CD14-positive monocyte (primary cell): ENCODE results near the gene MROH2B. TPM values are rescaled to one million over a fixed set of nuclear protein-coding genes. Genes with fewer than 3 reads are reported as not detected.

ENCODE experiments used
- DNase-seq, 3 donors: peaks; one replicate each; pipeline ENCODE4 v3.0.0-alpha.2; 2011 to 2022
- H2AFZ ChIP-seq: 2 replicates; pipeline ENCODE4 v1.6.0; 2012; ENCODE audit warnings: mild to moderate bottlenecking, low read depth, low read length, inconsistent platforms; ENCODE audit not compliant: insufficient read depth, poor library complexity, severe bottlenecking
- H3K27ac ChIP-seq, 2 donors: 1 replicate in 1 of 2; 2 replicates in 1 of 2; pipeline ENCODE4 v1.5.1; 2012 to 2013; ENCODE audit warnings: low read length in 2 of 2, control low read depth in 1 of 2, inconsistent platforms in 1 of 2, low read depth in 1 of 2, mild to moderate bottlenecking in 1 of 2
- H3K27me3 ChIP-seq, 2 donors: one replicate each; pipeline versions ENCODE4 v1.6.0 to v1.6.1; 2011 to 2013; ENCODE audit warnings: low read length in 2 of 2; ENCODE audit not compliant: control insufficient read depth in 2 of 2, insufficient read depth in 2 of 2
- H3K36me3 ChIP-seq, 2 donors: replicated peaks in 1 of 2; 1 replicate in 1 of 2; 2 replicates in 1 of 2; pipeline versions ENCODE4 v1.5.1 to v1.6.1; 2012 to 2013; ENCODE audit warnings: low read length in 2 of 2, control low read depth in 1 of 2, inconsistent platforms in 1 of 2, mild to moderate bottlenecking in 1 of 2; ENCODE audit not compliant: insufficient read depth in 2 of 2, control insufficient read depth in 1 of 2
- H3K4me1 ChIP-seq, 2 donors: 1 replicate in 1 of 2; 2 replicates in 1 of 2; pipeline versions ENCODE4 v1.5.1 to v1.6.1; 2012 to 2013; ENCODE audit warnings: low read length in 2 of 2, control low read depth in 1 of 2, inconsistent platforms in 1 of 2, mild to moderate bottlenecking in 1 of 2, moderate library complexity in 1 of 2; ENCODE audit not compliant: insufficient read depth in 2 of 2, control insufficient read depth in 1 of 2
- H3K4me2 ChIP-seq: replicated peaks from 2 replicates; pipeline ENCODE3; 2012; ENCODE audit warnings: low read length, moderate library complexity, mild to moderate bottlenecking; ENCODE audit not compliant: poor library complexity, severe bottlenecking; ENCODE audit errors: extremely low read depth
- H3K4me3 ChIP-seq, 3 experiments: fragments of 200-600 bp in 1 of 3; sonication (generic) in 1 of 3; replicated peaks in 1 of 3; 1 replicate in 2 of 3; 2 replicates in 1 of 3; pipeline ENCODE4 v1.5.1; 2011 to 2013; ENCODE audit warnings: low read length in 3 of 3, mild to moderate bottlenecking in 3 of 3, control low read depth in 2 of 3, low read depth in 2 of 3, inconsistent platforms in 1 of 3, moderate library complexity in 1 of 3
- H3K79me2 ChIP-seq: 2 replicates; pipeline ENCODE4 v1.6.0; 2012; ENCODE audit warnings: mild to moderate bottlenecking, control low read depth, inconsistent platforms, low read length, moderate library complexity; ENCODE audit not compliant: insufficient read depth
- H3K9ac ChIP-seq: 2 replicates; pipeline ENCODE4 v1.6.0; 2017; ENCODE audit warnings: low read length, mild to moderate bottlenecking; ENCODE audit not compliant: insufficient read depth, poor library complexity, severe bottlenecking
- H3K9me3 ChIP-seq, 2 donors: replicated peaks in 1 of 2; 1 replicate in 1 of 2; 2 replicates in 1 of 2; pipeline versions ENCODE4 v1.5.1 to v1.6.1; 2012 to 2013; ENCODE audit warnings: low read length in 2 of 2, control low read depth in 1 of 2; ENCODE audit not compliant: control insufficient read depth in 1 of 2, insufficient read depth in 1 of 2
- H4K20me1 ChIP-seq: 2 replicates; pipeline ENCODE4 v1.6.0; 2012; ENCODE audit warnings: mild to moderate bottlenecking, low read length, control low read depth, moderate library complexity; ENCODE audit not compliant: insufficient read depth
- H3K27ac Mint-ChIP-seq, 7 donors: one replicate each; pipeline ENCODE4 v1.8.0; 2020; ENCODE audit warnings: mild to moderate bottlenecking in 7 of 7, mixed read lengths in 7 of 7, moderate library complexity in 6 of 7, inconsistent platforms in 2 of 7
- H3K27me3 Mint-ChIP-seq, 3 donors: one replicate each; pipeline ENCODE4 v1.8.0; 2021 to 2022; ENCODE audit warnings: low read depth in 3 of 3, mild to moderate bottlenecking in 3 of 3, mixed read lengths in 3 of 3, moderate library complexity in 3 of 3, inconsistent platforms in 1 of 3
- H3K36me3 Mint-ChIP-seq, 2 donors: one replicate each; pipeline ENCODE4 v1.8.0; 2020; ENCODE audit warnings: mixed read lengths in 2 of 2, inconsistent platforms in 1 of 2, mild to moderate bottlenecking in 1 of 2
- H3K4me1 Mint-ChIP-seq: one replicate; pipeline ENCODE4 v1.8.0; 2020; ENCODE audit warnings: mild to moderate bottlenecking, mixed read lengths
- H3K4me3 Mint-ChIP-seq, 2 donors: one replicate each; pipeline ENCODE4 v1.8.0; 2020; ENCODE audit warnings: mild to moderate bottlenecking in 2 of 2, mixed read lengths in 2 of 2, moderate library complexity in 1 of 2
- H3K9me3 Mint-ChIP-seq, 7 donors: one replicate each; pipeline ENCODE4 v1.8.0; 2020 to 2022; ENCODE audit warnings: mixed read lengths in 7 of 7, mild to moderate bottlenecking in 6 of 7, moderate library complexity in 6 of 7, inconsistent platforms in 2 of 7
- WGBS: methylation state at CpG from one replicate; pipeline ENCODE4 v1.1.5; 2013; ENCODE audit warnings: missing lambda C conversion rate; ENCODE audit not compliant: insufficient coverage; 5-methylcytosine and 5-hydroxymethylcytosine counted together
- intact Hi-C, 2 donors: fragments of 100-400 bp; cut with micrococcal nuclease; formaldehyde crosslinking; loops; one replicate each; pipeline versions ENCODE4 v1.15.0 to v1.15.1; 2023
- polyA plus RNA-seq, 3 donors: library from polyadenylated mRNA; depleted of rRNA in 1 of 3; unstranded in 2 of 3; stranded (reverse) in 1 of 3; fragments of 300-500 nt in 2 of 3; fragments of >200 nt in 1 of 3; fragmentation: Illumina TruSeq in 2 of 3; gene quantifications; 1 replicate in 2 of 3; 2 replicates in 1 of 3; pipeline ENCODE4 v1.2.3, GENCODE V29; 2012 to 2021
- TF ChIP-seq, protein P1 (sequence below): fragments of 200-600 bp; IDR thresholded peaks from one replicate; pipeline ENCODE4 v1.8.0; 2022; ENCODE audit warnings: antibody characterized with exemption, mild to moderate bottlenecking

Gene MROH2B
- polyA plus RNA-seq, 3 donors: not detected

DNA sequence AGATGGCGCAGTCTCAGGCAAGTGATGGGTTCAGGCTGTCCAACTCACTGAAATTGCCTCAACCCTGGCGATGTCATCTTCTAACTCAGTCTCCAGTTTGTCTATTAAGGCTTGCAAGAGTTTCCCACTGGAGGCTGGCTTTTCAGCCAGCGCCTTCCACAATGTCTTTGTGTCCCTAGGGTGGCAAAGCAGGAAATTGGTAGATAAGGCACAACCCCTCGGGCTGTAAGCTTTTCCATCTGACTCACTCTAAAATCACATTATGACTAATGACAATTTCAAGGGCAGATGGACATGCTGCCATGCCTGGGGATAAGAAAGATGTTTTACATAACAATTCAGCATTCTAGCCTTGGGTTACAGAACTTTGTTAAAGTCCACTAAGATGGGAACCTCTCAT is 61.9 kb downstream of the MROH2B start:
- no peak overlapping the region for H2AFZ ChIP-seq
- DNase-seq: no peak
- H3K27me3 ChIP-seq: no peaks in the 10 kb centered on the region
- no peaks in the 10 kb centered on the region for H4K20me1 ChIP-seq
- H3K4me3 Mint-ChIP-seq: no peak overlapping the region
- H3K4me3 ChIP-seq: no peak overlapping the region
- H3K27me3 Mint-ChIP-seq: peaks cover 0 to 4% (median 0%) of the 10 kb centered on the region in 3 donors
- intact Hi-C loops: no loop called here
- H3K4me1 ChIP-seq: no peaks in the 10 kb centered on the region
- no peak overlapping the region for H3K9ac ChIP-seq
- H3K9me3 Mint-ChIP-seq: peaks cover 0 to 22% (median 10%) of the 10 kb centered on the region in 7 donors
- H3K27ac Mint-ChIP-seq: no peak overlapping the region
- H3K79me2 ChIP-seq: no peaks in the 10 kb centered on the region
- 88% methylated on average over 3 of the region's 4 CpGs for WGBS
- TF ChIP-seq, protein P1, sequence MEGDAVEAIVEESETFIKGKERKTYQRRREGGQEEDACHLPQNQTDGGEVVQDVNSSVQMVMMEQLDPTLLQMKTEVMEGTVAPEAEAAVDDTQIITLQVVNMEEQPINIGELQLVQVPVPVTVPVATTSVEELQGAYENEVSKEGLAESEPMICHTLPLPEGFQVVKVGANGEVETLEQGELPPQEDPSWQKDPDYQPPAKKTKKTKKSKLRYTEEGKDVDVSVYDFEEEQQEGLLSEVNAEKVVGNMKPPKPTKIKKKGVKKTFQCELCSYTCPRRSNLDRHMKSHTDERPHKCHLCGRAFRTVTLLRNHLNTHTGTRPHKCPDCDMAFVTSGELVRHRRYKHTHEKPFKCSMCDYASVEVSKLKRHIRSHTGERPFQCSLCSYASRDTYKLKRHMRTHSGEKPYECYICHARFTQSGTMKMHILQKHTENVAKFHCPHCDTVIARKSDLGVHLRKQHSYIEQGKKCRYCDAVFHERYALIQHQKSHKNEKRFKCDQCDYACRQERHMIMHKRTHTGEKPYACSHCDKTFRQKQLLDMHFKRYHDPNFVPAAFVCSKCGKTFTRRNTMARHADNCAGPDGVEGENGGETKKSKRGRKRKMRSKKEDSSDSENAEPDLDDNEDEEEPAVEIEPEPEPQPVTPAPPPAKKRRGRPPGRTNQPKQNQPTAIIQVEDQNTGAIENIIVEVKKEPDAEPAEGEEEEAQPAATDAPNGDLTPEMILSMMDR: no peak
- H3K36me3 ChIP-seq: no peaks in the 10 kb centered on the region
- no peaks in the 10 kb centered on the region for H3K36me3 Mint-ChIP-seq
- no peak overlapping the region for H3K4me2 ChIP-seq
- H3K9me3 ChIP-seq: peaks cover 5 to 11% of the 10 kb centered on the region in 2 donors
- H3K27ac ChIP-seq: no peak overlapping the region
- H3K4me1 Mint-ChIP-seq: no peaks in the 10 kb centered on the region

DNA sequence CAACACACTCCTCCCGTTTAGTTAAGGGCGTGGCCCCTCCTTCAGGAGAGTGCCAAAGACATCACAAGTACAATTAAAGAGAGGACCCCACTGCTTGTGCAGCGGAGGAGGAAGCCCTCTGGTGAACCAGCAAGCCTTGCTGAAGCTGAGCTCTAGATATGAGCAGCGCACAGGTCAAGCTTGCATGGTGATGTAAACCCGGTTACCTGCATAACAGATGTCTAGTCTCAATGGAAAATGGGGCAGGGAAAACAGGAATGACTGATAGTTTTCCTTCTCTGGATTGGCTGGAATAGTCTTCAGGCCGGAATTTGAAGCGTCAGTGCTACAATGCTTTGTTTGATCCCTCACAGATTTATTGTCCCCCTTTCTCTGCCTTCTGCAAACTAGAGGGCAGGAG is 66.2 kb downstream of the MROH2B start:
- intact Hi-C loops: no loop called here
- no peak overlapping the region for H3K4me2 ChIP-seq
- no peaks in the 10 kb centered on the region for H3K36me3 ChIP-seq
- H3K9me3 ChIP-seq: peaks cover 5 to 11% of the 10 kb centered on the region in 2 donors
- H3K27ac Mint-ChIP-seq: no peak overlapping the region
- H2AFZ ChIP-seq: no peak overlapping the region
- H3K36me3 Mint-ChIP-seq: no peaks in the 10 kb centered on the region
- no peak overlapping the region for H3K4me3 Mint-ChIP-seq
- H3K9me3 Mint-ChIP-seq: peaks cover 1 to 20% (median 8%) of the 10 kb centered on the region in 7 donors
- WGBS: 96% methylated on average over 4 of the region's 7 CpGs
- H3K4me3 ChIP-seq: no peak overlapping the region
- no peaks in the 10 kb centered on the region for H3K4me1 Mint-ChIP-seq
- no peaks in the 10 kb centered on the region for H4K20me1 ChIP-seq
- H3K27ac ChIP-seq: no peak overlapping the region
- H3K4me1 ChIP-seq: no peaks in the 10 kb centered on the region
- DNase-seq: no peak
- no peak overlapping the region for H3K9ac ChIP-seq
- peaks cover 0 to 4% (median 0%) of the 10 kb centered on the region in 3 donors for H3K27me3 Mint-ChIP-seq
- no peaks in the 10 kb centered on the region for H3K79me2 ChIP-seq
- TF ChIP-seq, protein P1: no peak
- H3K27me3 ChIP-seq: no peaks in the 10 kb centered on the region
